Stomach (tissue), 4 donors: Measurements from ENCODE around the gene ATG16L2.

Source experiments
- CTCF ChIP-seq, 7 experiments: fragments of 450-650 bp in 4 of 7; fragments of 200-600 bp in 3 of 7; sonication (generic) in 3 of 7; IDR thresholded peaks; one replicate each; pipeline ENCODE4 v1.5.1; 2016 to 2019; ENCODE audit warnings: antibody characterized with exemption in 7 of 7, control low read depth in 2 of 7, mild to moderate bottlenecking in 1 of 7
- EP300 ChIP-seq: sonication (generic); formaldehyde crosslinking; IDR thresholded peaks from one replicate; pipeline ENCODE4 v1.6.1; 2017; ENCODE audit warnings: antibody characterized with exemption
- POLR2A ChIP-seq, 4 donors: fragments of 450-650 bp; IDR thresholded peaks; one replicate each; pipeline ENCODE4 v1.6.1; 2016; ENCODE audit warnings: antibody characterized with exemption in 4 of 4, control low read depth in 2 of 4, mild to moderate bottlenecking in 1 of 4, moderate library complexity in 1 of 4
- POLR2AphosphoS5 ChIP-seq, 3 donors: sonication (generic); formaldehyde crosslinking; IDR thresholded peaks; one replicate each; pipeline ENCODE4 v1.6.1; 2016; ENCODE audit warnings: antibody characterized with exemption in 3 of 3

- TF ChIP-seq CTCF (IDR thresholded peaks at IDR 0.05), result no peak
- TF ChIP-seq POLR2A (IDR thresholded peaks at IDR 0.05), result no peak
- no peak for TF ChIP-seq EP300
- no peak for TF ChIP-seq POLR2AphosphoS5 (IDR thresholded peaks at IDR 0.05)
Measured at GRCh38 chr11:72812604-72812966, 1.6 kb upstream of the ATG16L2 start.
